HG02973 (cell line): Measurements from ENCODE around the gene SPACA9.

Source experiments
- ATAC-seq: cut with Tn5 transposase; IDR thresholded peaks from one replicate; pipeline ENCODE4 v1.9.1; 2021; ENCODE audit warnings: moderate library complexity; ENCODE audit not compliant: unreplicated experiment

Gene SPACA9

DNA sequence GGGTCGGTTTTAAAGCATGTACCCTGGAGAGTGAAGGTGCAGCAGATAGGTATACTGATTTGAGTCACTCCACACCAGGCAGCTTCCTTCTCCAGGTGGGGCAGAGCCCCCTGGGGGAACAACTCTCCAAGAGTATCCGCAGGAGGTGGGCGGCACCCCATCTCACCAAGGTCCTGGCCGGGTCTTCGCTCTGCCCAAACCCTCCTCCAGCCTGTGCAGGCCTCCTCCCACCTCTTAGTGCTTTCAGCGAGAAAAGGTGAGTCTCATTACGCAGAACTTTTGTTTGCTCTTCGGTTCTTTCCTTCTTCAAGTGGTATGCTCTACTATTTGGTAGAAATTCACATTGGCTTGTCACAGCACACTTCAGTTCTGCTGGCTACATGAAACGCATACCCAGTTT, 13.7 kb downstream of the SPACA9 start:
- no peak for ATAC-seq

GRCh38 chr9:132894346-132894745, 15.6 kb downstream of the SPACA9 start:
- ATAC-seq, result no peak

DNA sequence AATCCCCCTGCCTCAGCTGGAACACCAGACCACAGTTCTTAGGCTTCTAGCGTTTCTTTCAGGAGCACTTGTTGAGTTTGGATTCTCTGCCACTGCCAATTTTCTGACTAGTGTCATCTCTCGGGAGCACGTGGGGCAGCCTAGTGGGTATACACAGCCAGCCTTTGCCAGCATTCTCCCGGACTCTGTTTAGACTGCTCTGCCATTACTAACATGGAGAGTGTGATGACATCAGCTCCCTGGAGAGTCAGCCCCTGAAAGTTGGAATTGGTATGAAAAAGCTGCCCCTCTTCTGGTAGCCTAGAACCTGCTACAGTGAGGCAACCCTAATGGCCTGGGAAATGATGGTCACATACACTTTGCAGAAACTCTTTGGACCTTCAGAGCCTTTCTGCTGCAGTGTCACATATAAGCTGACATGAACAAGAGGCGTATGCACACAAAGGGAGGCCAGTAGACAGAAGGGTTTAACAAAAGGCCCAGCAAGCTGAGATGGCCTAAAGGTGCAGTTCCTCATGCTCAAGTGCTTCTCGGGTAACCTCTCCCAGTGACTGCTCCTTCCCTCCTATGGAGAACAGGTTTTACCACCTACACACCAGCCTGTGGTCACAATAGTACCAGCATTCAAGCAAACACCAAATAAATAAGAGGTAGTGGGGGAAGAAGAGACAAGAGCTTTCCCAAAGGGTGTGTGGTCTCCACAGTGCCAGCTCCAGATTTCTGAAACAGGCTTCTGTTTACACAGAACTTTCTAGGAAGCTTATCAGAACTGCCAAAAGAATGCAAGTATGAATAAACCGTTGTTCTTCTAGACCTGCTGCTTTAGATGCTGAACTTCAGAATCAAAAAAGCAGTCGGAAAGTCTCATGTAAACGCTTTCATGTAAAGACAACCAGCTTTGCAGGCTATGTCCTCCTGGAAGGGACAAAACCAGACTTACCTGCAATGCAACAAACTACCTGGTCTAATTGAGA, 16.5 kb downstream of the SPACA9 start:
- ATAC-seq, result no peak

DNA sequence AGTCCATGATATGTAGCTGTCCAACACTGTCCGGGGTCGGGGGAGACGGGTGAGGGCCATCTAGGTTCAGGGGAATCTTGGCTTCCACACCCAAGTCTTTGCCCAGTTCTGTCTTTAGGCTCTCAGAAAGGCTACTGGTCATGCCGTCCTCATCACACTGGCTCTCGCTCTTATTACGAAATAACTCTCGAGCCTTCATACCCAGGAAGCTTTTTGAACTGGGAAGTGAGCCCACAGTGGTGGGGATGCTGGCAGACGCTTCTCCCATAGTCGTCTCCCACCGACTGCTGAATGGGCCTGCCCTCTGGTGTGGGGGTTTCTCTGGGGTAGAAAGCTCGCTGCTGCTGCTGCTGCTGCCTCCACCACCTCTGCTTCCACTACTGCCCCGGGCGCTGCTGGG, 17.6 kb downstream of the SPACA9 start:
- no peak for ATAC-seq

DNA sequence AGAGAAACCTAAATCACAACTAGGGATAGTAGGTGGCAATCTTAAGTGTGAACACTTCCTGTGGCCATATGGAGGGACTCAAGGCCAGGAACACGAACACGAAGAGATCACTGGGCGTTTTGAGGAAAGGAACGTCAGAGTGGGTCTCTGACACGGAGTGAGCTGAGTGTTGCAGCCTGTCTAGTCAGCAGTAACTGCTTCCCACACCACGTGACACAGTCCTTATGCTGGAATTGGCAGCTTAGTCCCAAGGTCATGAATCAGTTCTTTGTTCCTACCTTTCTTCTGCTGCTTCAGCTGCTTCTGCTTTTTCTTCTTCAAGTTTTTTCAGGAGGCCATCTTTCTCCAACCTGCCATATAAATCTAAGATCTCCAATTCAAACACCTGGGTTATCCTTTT, 18.2 kb downstream of the SPACA9 start:
- ATAC-seq, result no peak

DNA sequence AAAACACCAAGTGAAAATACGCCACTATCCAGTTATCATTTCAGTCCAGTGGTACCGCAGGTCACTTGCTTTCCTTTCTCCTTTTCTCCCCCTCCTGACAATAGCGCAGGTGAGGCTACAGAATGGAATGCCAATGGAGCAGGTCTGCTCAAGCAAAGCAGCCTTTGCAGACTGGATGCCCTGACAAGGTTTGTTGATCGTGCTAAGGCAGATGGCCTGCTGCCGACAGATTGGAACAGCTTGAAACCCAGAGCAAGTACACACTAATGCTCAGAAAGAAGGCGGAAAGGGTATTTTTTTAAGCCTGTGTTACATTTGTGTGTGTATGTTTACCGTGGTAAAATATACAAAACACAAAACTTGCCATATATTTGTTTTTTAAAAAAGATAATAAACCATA, 19.4 kb downstream of the SPACA9 start:
- no peak for ATAC-seq

DNA sequence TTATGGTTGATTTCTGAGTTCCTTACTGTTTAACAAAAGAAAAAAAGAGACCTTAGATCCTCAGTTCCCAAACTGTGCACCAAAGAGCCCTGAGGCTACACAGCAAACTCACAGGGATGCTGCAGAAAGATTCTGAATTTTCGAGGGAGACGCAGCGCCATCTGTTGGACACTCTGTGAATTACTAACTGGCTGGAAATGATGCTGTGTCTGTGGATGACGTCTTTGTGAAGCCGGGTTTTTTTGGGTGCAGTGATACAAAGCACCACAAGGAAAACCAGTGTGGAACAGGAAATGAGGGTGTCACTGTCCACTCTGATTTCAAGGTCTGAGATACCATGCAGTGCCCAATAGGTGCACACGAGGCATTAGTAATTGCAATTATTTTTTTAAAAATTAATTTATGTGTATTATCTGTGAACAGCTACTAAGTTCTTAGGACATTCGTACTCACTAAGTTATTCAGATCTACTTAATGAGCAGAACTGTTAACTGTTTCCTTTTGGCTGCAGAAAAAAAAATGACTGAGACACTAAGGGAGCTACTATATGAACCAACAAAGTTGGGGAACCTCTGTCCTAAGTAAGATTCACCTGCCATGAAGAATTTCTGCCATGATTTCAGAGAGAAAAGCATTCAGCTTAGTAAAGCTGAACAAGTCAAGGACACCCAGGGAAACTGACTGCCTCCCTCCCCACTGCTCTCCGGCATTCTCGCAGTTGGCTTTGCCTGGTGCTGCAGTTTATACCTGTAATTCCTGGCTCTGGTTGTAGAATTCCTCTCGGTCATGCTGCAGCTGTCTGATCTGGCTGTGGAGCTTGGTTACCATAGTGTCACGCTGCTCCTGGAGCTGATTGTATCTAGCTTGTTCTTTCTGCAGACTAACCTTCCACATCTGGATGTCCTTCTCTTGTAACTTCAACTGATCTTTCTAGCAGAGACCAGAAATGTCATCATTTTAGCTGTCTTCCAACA, 23.4 kb downstream of the SPACA9 start:
- ATAC-seq, result peak; percentile 76

GRCh38 chr9:132903574-132904492, 25.1 kb downstream of the SPACA9 start:
- no peak for ATAC-seq

DNA sequence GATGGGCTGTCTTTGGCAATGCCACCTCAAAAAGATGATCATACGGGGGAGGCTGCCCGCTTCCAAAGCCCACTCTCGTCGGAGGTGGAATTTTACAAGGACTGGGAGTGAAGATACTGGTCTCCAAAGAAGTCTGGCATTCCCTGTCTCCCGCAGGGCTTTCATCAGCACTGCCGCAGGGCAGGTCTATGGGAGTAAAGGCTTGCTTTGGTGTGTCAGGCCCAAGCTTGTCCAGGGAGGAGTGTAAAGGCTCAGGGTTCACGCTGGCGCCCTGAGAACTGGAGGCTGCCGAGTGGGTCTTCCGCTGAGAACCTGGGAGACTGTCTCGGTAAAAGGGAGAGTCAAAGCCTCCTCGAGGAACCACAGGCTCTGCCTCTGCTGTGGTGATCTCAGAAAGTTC, 27.0 kb downstream of the SPACA9 start:
- no peak for ATAC-seq

GRCh38 chr9:132908635-132909034, 29.9 kb downstream of the SPACA9 start:
- ATAC-seq, result no peak

- ATAC-seq, result no peak
These were observed 30.6 kb downstream of the SPACA9 start for GRCh38 chr9:132909311-132909710.

DNA sequence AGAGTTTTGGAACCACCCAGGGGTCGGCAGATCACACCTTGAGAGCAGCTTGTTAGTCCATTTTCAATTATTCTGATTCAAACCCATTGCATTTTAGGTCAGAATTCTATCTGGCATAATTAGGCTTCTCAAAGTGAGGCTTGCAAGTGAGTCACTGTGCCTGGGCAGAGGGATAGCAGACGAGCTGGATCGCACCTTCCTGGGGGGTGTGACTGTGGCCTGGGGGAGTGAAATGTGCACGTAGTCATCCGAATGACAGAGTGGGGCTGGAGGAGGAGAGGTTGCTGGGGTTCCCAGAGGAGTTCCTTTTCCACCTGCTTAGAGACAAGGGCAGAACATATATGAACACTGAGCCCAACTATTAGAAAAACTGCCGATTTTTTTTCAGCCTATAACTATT, 31.7 kb downstream of the SPACA9 start:
- no peak for ATAC-seq

DNA sequence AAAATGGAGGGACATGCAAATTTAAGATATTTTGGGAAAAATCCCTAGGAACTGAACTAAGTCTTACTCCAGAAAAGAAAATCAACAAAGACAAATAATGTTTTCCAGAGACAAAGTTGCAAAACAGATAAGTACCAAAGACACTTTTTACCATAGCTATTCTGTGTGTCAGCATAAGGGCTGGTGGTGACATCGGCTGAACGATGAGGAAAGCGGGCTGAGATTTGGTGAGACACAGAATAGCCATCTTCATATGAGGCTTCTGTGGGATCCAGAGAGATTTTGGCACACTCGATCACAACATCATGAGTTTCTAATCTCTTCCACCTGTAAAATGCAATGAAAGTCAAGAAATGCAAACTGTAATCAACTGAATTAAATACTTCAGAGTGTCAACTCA, 33.4 kb downstream of the SPACA9 start:
- no peak for ATAC-seq

- no peak for ATAC-seq
These were observed 36.2 kb downstream of the SPACA9 start for GRCh38 chr9:132914924-132915323.

GRCh38 chr9:132919614-132920268, 41.0 kb downstream of the SPACA9 start:
- ATAC-seq, result no peak

GRCh38 chr9:132923346-132923902, 44.7 kb downstream of the SPACA9 start:
- no peak for ATAC-seq

- ATAC-seq, result no peak
These were observed 49.0 kb downstream of the SPACA9 start for GRCh38 chr9:132927704-132928103.

DNA sequence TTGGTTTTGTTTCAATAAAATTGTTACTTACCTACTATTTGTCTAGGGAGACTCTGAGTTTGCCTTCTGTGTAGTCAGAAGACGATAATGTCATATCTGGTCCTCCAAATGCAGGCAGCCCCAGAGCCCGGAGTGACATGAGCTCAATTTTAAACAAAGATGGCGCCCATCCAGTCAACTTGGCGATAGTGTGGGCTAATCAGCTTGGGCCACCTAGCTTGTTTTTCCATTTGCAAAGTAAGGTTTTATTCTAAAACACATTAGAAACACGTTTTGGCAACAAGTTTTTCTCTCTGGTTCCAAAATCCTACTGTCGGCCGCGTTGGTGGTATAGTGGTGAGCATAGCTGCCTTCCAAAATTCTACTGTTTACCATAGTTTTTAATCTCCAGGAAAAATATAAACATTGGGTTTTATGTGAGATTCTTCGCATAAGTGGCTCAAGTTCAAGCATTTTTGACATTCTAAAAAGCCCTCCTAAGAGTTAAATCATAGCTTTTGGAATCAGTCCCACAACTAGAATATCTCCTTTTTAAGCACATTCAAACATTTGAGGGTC, 52.6 kb downstream of the SPACA9 start:
- ATAC-seq, result no peak

DNA sequence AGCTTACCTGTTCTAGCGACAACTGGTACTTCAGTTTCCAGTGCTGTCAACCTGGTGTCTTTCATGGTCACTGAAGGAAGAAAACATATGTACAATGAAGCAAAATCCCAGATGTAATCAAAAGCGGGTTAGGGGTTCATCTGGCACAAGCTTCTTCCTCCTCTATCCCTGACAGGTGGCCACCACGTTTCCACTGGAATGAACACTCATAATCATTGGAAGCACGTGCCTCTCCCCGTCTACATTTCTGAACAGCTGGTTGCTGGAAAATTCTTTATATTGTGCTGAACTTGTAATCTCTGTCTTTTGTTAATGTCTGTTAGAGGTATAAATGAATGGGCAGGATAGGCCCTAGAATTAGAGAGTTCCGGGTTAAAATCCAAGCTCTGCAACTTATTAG, 56.3 kb downstream of the SPACA9 start:
- no peak for ATAC-seq
